ENCODE results near the gene OGG1. TPM values are rescaled to one million over a fixed set of nuclear protein-coding genes. Genes with fewer than 3 reads are reported as not detected.
A peak's percentile ranks its signal among the peaks of the same experiment; 100 is the strongest.

The OGG1 gene
- total RNA-seq, 2 donors from 2014 or later = 31.0 to 33.4 TPM

DNA sequence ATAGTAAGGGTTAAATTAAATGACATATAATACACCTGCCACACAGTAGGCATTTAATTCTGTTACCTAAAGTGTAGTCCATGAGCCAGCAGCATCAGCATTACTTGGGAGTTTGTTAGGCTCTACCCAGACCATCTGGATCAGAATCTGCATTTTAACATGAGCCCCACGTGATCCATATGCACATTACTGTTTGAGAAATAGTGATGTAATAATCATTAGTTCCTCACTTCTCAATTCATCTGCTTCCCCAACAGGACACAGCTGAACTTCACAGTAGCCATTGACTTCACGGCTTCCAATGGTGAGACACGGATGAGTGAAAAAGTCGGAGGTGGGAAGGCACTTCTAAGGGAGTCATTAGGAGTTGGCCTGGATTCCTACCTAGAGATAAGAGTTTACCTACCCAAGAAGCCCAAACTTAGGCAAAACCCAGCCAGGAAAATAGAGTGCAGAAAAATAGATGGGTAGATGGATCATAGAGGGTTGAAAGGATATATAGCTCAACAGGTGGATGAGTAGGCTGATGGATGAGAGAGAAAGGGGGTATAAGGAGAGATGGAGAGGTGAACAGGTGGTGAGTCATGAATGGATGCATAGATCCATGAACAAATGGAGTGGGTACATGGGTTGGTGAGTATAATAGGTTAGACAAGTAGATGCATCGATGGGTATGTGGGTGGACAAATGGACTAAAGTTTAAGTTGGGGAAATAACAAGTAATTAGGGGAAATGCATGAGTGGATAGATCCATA, 32.8 kb upstream of the OGG1 start:
- ATAC-seq (replicated peaks in 1 of 2) (no peak), DNase-seq (no peak)
- Mint-ChIP-seq H3K27me3 (ENCODE audit: low read depth) (no peaks in the 10 kb centered on the region), H3K9me3 (no peaks in the 10 kb centered on the region), H3K4me3 (no peak overlapping the region), H3K27ac (no peak overlapping the region), H3K4me1 (ENCODE audit: low read depth) (peaks cover 5% of the 10 kb centered on the region), H3K36me3 (ENCODE audit: insufficient read depth in 2 of 2) (no peaks in the 10 kb centered on the region)

DNA sequence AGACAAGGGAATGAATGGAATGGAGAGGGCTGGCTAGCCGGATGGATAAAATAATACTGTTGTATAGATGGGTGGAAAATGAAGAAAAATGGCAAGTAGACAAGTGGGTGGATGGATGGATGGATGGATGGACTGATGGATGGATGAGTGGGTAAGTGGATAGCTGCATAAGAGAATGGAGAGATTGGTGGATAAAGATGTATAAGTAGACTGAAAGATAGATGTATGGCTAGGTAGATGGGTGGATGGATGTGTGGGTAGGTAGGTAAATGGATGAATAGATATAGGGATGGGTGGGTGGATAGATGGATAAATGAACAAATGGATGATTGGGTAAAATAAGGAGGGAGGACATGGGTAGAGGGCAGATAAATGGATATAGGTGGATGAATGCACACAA, 32.2 kb upstream of the OGG1 start:
- no peak for ATAC-seq (replicated peaks in 1 of 2)
- Mint-ChIP-seq H3K27ac (no peak overlapping the region), H3K27me3 (ENCODE audit: low read depth) (no peaks in the 10 kb centered on the region), H3K4me3 (no peak overlapping the region), H3K9me3 (no peaks in the 10 kb centered on the region), H3K4me1 (ENCODE audit: low read depth) (peaks cover 5% of the 10 kb centered on the region), H3K36me3 (ENCODE audit: insufficient read depth in 2 of 2) (no peaks in the 10 kb centered on the region)
- DNase-seq = no peak

DNA sequence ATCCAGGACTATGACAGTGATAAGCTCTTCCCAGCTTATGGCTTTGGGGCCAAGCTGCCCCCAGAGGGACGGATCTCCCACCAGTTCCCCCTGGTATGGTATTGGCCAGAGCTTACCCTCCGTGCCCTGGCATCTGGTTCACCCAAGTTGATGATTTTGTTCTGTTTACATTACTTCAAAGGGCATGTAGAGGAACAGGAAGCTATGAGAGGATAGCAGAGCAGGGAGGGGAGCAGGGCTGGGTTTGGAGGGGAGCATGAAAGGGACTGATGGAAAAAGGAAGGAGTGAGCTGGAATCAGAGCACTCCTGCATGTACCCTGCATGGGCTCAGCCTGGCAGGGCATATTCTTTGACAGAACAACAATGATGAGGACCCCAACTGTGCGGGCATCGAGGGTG, 31.6 kb upstream of the OGG1 start:
- H3K4me3 Mint-ChIP-seq = no peak overlapping the region
- DNase-seq (no peak), ATAC-seq (replicated peaks in 1 of 2) (no peak)
- H3K27me3 Mint-ChIP-seq (ENCODE audit: low read depth) = no peaks in the 10 kb centered on the region
- H3K9me3 Mint-ChIP-seq = no peaks in the 10 kb centered on the region
- H3K36me3 Mint-ChIP-seq (ENCODE audit: insufficient read depth in 2 of 2) = no peaks in the 10 kb centered on the region
- H3K4me1 Mint-ChIP-seq (ENCODE audit: low read depth) = peaks cover 5% of the 10 kb centered on the region
- H3K27ac Mint-ChIP-seq = no peak overlapping the region

GRCh38 chr3:9721015-9721699, 28.6 kb upstream of the OGG1 start:
- H3K9me3 Mint-ChIP-seq = no peaks in the 10 kb centered on the region
- no peak for DNase-seq
- no peak overlapping the region for H3K27ac Mint-ChIP-seq
- H3K27me3 Mint-ChIP-seq (ENCODE audit: low read depth) = no peaks in the 10 kb centered on the region
- H3K4me1 Mint-ChIP-seq (ENCODE audit: low read depth) = no peaks in the 10 kb centered on the region
- no peaks in the 10 kb centered on the region for H3K36me3 Mint-ChIP-seq (ENCODE audit: insufficient read depth in 2 of 2)
- H3K4me3 Mint-ChIP-seq = no peak overlapping the region
- no peak for ATAC-seq (replicated peaks in 1 of 2)

DNA sequence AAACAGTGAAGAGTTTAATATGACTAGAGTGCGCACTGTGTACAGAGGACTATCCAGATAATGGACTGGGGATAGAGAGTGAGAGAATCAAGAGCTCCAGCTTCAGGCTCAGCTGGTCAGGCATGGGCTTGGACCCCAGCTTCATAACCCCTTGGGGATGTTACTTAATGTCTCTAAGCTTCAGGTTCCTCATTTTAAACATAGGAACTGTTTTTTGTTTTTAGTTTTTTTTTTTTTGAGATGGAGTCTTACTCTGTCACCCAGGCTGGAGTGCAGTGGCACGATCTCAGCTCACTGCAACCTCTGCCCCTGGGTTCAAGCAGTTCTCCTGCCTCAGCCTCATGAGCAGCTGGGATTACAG, 28.1 kb upstream of the OGG1 start:
- ATAC-seq (replicated peaks in 1 of 2) (no peak), DNase-seq (no peak)
- Mint-ChIP-seq H3K27ac (no peak overlapping the region), H3K27me3 (ENCODE audit: low read depth) (no peaks in the 10 kb centered on the region), H3K36me3 (ENCODE audit: insufficient read depth in 2 of 2) (no peaks in the 10 kb centered on the region), H3K4me3 (no peak overlapping the region), H3K4me1 (ENCODE audit: low read depth) (peaks cover 2% of the 10 kb centered on the region), H3K9me3 (no peaks in the 10 kb centered on the region)

GRCh38 chr3:9725775-9726515, 23.8 kb upstream of the OGG1 start:
- Mint-ChIP-seq H3K9me3 (no peaks in the 10 kb centered on the region), H3K36me3 (ENCODE audit: insufficient read depth in 2 of 2) (no peaks in the 10 kb centered on the region), H3K27ac (no peak overlapping the region), H3K4me1 (ENCODE audit: low read depth) (peaks cover 35% of the 10 kb centered on the region), H3K27me3 (ENCODE audit: low read depth) (no peaks in the 10 kb centered on the region), H3K4me3 (no peak overlapping the region)
- DNase-seq (no peak), ATAC-seq (replicated peaks in 1 of 2) (no peak)

- H3K4me3 Mint-ChIP-seq = peak overlapping the region; percentile 69 to 72
- peak; percentile 58 to 69 for DNase-seq
- no peaks in the 10 kb centered on the region for H3K36me3 Mint-ChIP-seq (ENCODE audit: insufficient read depth in 2 of 2)
- H3K4me1 Mint-ChIP-seq (ENCODE audit: low read depth) = peaks cover 36% of the 10 kb centered on the region
- peak; percentile 25 to 26 for ATAC-seq (replicated peaks in 1 of 2)
- no peaks in the 10 kb centered on the region for H3K27me3 Mint-ChIP-seq (ENCODE audit: low read depth)
- no peaks in the 10 kb centered on the region for H3K9me3 Mint-ChIP-seq
- peak overlapping the region; percentile 72 for H3K27ac Mint-ChIP-seq
These were observed 22.6 kb upstream of the OGG1 start for GRCh38 chr3:9727041-9727595.

- no peak for DNase-seq
- no peak for ATAC-seq (replicated peaks in 1 of 2)
- H3K27ac Mint-ChIP-seq = peak overlapping the region; percentile 72
- peaks cover 42% of the 10 kb centered on the region for H3K4me1 Mint-ChIP-seq (ENCODE audit: low read depth)
- H3K4me3 Mint-ChIP-seq = peak overlapping the region; percentile 69 to 72
- no peaks in the 10 kb centered on the region for H3K36me3 Mint-ChIP-seq (ENCODE audit: insufficient read depth in 2 of 2)
- H3K9me3 Mint-ChIP-seq = no peaks in the 10 kb centered on the region
- H3K27me3 Mint-ChIP-seq (ENCODE audit: low read depth) = no peaks in the 10 kb centered on the region
These were observed 22.0 kb upstream of the OGG1 start for GRCh38 chr3:9727743-9728142.

DNA sequence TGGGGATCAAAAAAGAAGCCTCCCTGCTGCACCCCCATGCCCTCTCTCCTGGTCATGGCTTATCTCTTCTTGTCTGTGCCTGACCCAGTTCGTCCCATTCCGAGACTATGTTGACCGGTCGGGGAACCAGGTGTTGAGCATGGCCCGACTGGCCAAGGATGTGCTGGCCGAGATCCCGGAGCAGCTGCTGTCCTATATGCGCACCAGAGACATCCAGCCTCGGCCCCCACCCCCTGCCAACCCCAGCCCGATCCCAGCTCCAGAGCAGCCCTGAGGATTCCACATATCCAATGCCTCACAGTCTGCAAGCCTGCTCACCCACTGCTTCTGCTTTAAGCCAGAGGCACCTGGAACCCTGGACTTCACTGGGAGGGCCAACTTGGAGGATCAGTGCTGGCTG, 20.3 kb upstream of the OGG1 start:
- H3K4me3 Mint-ChIP-seq = peak overlapping the region in 1 of 2 donors; percentile 32
- no peak for DNase-seq
- H3K36me3 Mint-ChIP-seq (ENCODE audit: insufficient read depth in 2 of 2) = peaks cover 0 to 6% of the 10 kb centered on the region in 2 donors
- no peak for ATAC-seq (replicated peaks in 1 of 2)
- no peaks in the 10 kb centered on the region for H3K27me3 Mint-ChIP-seq (ENCODE audit: low read depth)
- H3K9me3 Mint-ChIP-seq = no peaks in the 10 kb centered on the region
- H3K27ac Mint-ChIP-seq = no peak overlapping the region
- peaks cover 59% of the 10 kb centered on the region for H3K4me1 Mint-ChIP-seq (ENCODE audit: low read depth)

GRCh38 chr3:9730657-9731205, 19.0 kb upstream of the OGG1 start:
- Mint-ChIP-seq H3K36me3 (ENCODE audit: insufficient read depth in 2 of 2) (peaks cover 0 to 15% of the 10 kb centered on the region in 2 donors), H3K9me3 (no peaks in the 10 kb centered on the region), H3K27me3 (ENCODE audit: low read depth) (no peaks in the 10 kb centered on the region), H3K27ac (peak overlapping the region; percentile 91), H3K4me1 (ENCODE audit: low read depth) (peaks cover 70% of the 10 kb centered on the region), H3K4me3 (peak overlapping the region; percentile 93 to 96)
- peak; percentile 45 to 51 for ATAC-seq (replicated peaks in 1 of 2)
- DNase-seq = no peak

GRCh38 chr3:9731206-9732079, 18.3 kb upstream of the OGG1 start, which contains the start of gene BRPF1:
Gene BRPF1, plus strand, starts transcription at chr3:9731735. Its CDS starts 2,406 bp downstream, at chr3:9734141.
- H3K27ac Mint-ChIP-seq = peak within 1 kb of the TSS; percentile 95
- peak within 1 kb of the TSS; percentile 96 for H3K4me3 Mint-ChIP-seq
- no peaks in the 10 kb centered on the region for H3K27me3 Mint-ChIP-seq (ENCODE audit: low read depth)
- H3K4me1 Mint-ChIP-seq (ENCODE audit: low read depth) = peaks cover 75% of the 10 kb centered on the region
- DNase-seq (peak; percentile 99), ATAC-seq (replicated peaks in 1 of 2) (peak; percentile 96 to 98)
- no peaks in the 10 kb centered on the region for H3K9me3 Mint-ChIP-seq
- H3K36me3 Mint-ChIP-seq (ENCODE audit: insufficient read depth in 2 of 2) = peaks cover 0 to 17% of the 10 kb centered on the region in 2 donors

GRCh38 chr3:9732080-9732739, 17.5 kb upstream of the OGG1 start:
- H3K9me3 Mint-ChIP-seq = no peaks in the 10 kb centered on the region
- peaks cover 0 to 21% of the 10 kb centered on the region in 2 donors for H3K36me3 Mint-ChIP-seq (ENCODE audit: insufficient read depth in 2 of 2)
- DNase-seq (peak; percentile 61 to 67), ATAC-seq (replicated peaks in 1 of 2) (peak in 1 of 2 donors; percentile 8)
- peaks cover 76% of the 10 kb centered on the region for H3K4me1 Mint-ChIP-seq (ENCODE audit: low read depth)
- peak overlapping the region; percentile 95 for H3K27ac Mint-ChIP-seq
- H3K4me3 Mint-ChIP-seq = peak overlapping the region; percentile 96
- no peaks in the 10 kb centered on the region for H3K27me3 Mint-ChIP-seq (ENCODE audit: low read depth)
